K562 (cell line): ENCODE results near the gene BMPER. TPM values are rescaled to one million over a fixed set of nuclear protein-coding genes. Genes with fewer than 3 reads are reported as not detected.

Experiments used
- ATAC-seq: fragments of 200-7000 bp; cut with Tn5 transposase; 3 replicates; pipeline ENCODE4 v1.9.1; 2020; ENCODE audit warnings: moderate library complexity
- BruUV-seq: library from RNA; stranded (reverse); fragments of 400-500 nt; replicated peaks from 2 replicates; lab custom pipeline; 2021; lab: Mats Ljungman, UMichigan
- CTCF ChIA-PET: fragments of 300-600 bp; formaldehyde crosslinking; extraction: SDS; loops from one replicate; lab custom pipeline; 2021; ENCODE audit warnings: low intra/inter-chr PET ratio; lab: Yijun Ruan, JAX
- POLR2A ChIA-PET: fragments of 300-600, 350-650 bp; sonication (Branson Sonifier 250); formaldehyde crosslinking; extraction: SDS; loops from one replicate; lab custom pipeline; 2021; ENCODE audit warnings: antibody characterized with exemption, inconsistent platforms; lab: Yijun Ruan, JAX
- DNase-seq, 4 experiments: peaks; one replicate each; pipeline versions ENCODE4 v3.0.0 to v3.0.0-alpha.2; 2011 to 2018; ENCODE audit warnings: low spot score in 3 of 4, mixed read lengths in 3 of 4; ENCODE audit errors: extremely low read depth in 1 of 4
- FAIRE-seq: peaks from 2 replicates; lab custom pipeline; 2011; peaks lifted over from hg19 to GRCh38; lab: Jason Lieb, UNC
- H2AFZ ChIP-seq: 2 replicates; pipeline ENCODE4 v1.6.0; 2011; ENCODE audit warnings: low read depth, low read length, control low read depth, inconsistent platforms
- H3K27ac ChIP-seq: fragments of 200-600 bp; 3 replicates; pipeline ENCODE4 v1.8.0; 2011; ENCODE audit warnings: low read depth, mild to moderate bottlenecking, control low read depth, inconsistent platforms, low read length, moderate library complexity, mixed read lengths; ENCODE audit errors: extremely low read depth
- H3K27me3 ChIP-seq, 2 experiments: fragments of 300-600 bp in 1 of 2; 2 replicates in 1 of 2; 3 replicates in 1 of 2; pipeline versions ENCODE4 v1.6.0 to v1.8.0; 2011; ENCODE audit warnings: inconsistent platforms in 2 of 2, low read length in 2 of 2, mild to moderate bottlenecking in 1 of 2, mixed read lengths in 1 of 2, moderate library complexity in 1 of 2; ENCODE audit not compliant: control insufficient read depth in 2 of 2, insufficient read depth in 2 of 2
- H3K36me3 ChIP-seq: fragments of 300-600 bp; 3 replicates; pipeline ENCODE4 v1.8.0; 2011; ENCODE audit warnings: mild to moderate bottlenecking, low read length, inconsistent platforms; ENCODE audit not compliant: control insufficient read depth, insufficient read depth
- H3K4me1 ChIP-seq, 2 experiments: fragments of 200-600 bp in 1 of 2; replicated peaks in 1 of 2; 2 replicates in 1 of 2; 3 replicates in 1 of 2; pipeline versions ENCODE4 v1.5.1 to v1.8.0; 2011; ENCODE audit warnings: inconsistent platforms in 2 of 2, low read length in 2 of 2, mild to moderate bottlenecking in 1 of 2, mixed read lengths in 1 of 2, moderate library complexity in 1 of 2; ENCODE audit not compliant: control insufficient read depth in 2 of 2, insufficient read depth in 2 of 2
- H3K4me2 ChIP-seq: 2 replicates; pipeline ENCODE4 v1.6.1; 2011; ENCODE audit warnings: low read length, control low read depth, inconsistent platforms, mixed read lengths; ENCODE audit not compliant: insufficient read depth
- H3K4me3 ChIP-seq: fragments of 200-600 bp; sonication (generic), shearing (Covaris generic); 2 replicates; pipeline ENCODE4 v1.5.1; 2016; ENCODE audit warnings: control low read depth, inconsistent platforms
- H3K79me2 ChIP-seq: fragments of 200-600 bp; 3 replicates; pipeline ENCODE4 v1.8.0; 2011; ENCODE audit warnings: low read length, inconsistent platforms; ENCODE audit not compliant: control insufficient read depth, insufficient read depth
- H3K9ac ChIP-seq, 2 experiments: 2 replicates each; pipeline versions ENCODE4 v1.6.0 to v1.6.1; 2011; ENCODE audit warnings: low read depth in 2 of 2, low read length in 2 of 2, control low read depth in 1 of 2, inconsistent platforms in 1 of 2, mild to moderate bottlenecking in 1 of 2, mixed read lengths in 1 of 2; ENCODE audit not compliant: insufficient read depth in 1 of 2
- H3K9me1 ChIP-seq: one replicate; pipeline ENCODE4 v1.6.0; 2011; ENCODE audit warnings: inconsistent platforms, mild to moderate bottlenecking, low read length, moderate library complexity; ENCODE audit not compliant: control insufficient read depth, insufficient read depth
- H3K9me3 ChIP-seq: replicated peaks from 2 replicates; pipeline ENCODE4 v1.5.1; 2011; ENCODE audit warnings: low read depth, low read length, inconsistent platforms; ENCODE audit not compliant: control insufficient read depth, insufficient read depth
- H4K20me1 ChIP-seq: replicated peaks from 2 replicates; pipeline ENCODE4 v1.6.1; 2011; ENCODE audit warnings: low read length, inconsistent platforms, mixed read lengths; ENCODE audit not compliant: control insufficient read depth, insufficient read depth
- ARHGAP35 ChIP-seq: fragments of 450-650 bp; IDR thresholded peaks from 2 replicates; pipeline ENCODE4 v1.6.1; 2018; ENCODE audit not compliant: partially characterized antibody
- ELF1 ChIP-seq: fragments of 200-800 bp; sonication (Bioruptor generic); IDR thresholded peaks from 2 replicates; pipeline ENCODE4 v1.6.1; 2016; ENCODE audit warnings: missing genetic modification characterization, missing compliant biosample characterization
- NCOA1 ChIP-seq: fragments of 450-650 bp; IDR thresholded peaks from 2 replicates; pipeline ENCODE4 v1.6.1; 2016; ENCODE audit warnings: low read depth
- RAD51 ChIP-seq: fragments of 450-650 bp; IDR thresholded peaks from 2 replicates; pipeline ENCODE4 v1.7.1; 2016; ENCODE audit warnings: low read depth, mild to moderate bottlenecking, borderline replicate concordance
- RFX7 ChIP-seq: fragments of 250-450 bp; sonication (Bioruptor Pico); IDR thresholded peaks from 2 replicates; pipeline ENCODE4 v1.5.1; 2021; ENCODE audit warnings: mild to moderate bottlenecking
- TAL1 ChIP-seq: fragments of 450-650 bp; IDR thresholded peaks from 2 replicates; pipeline ENCODE4 v1.6.1; 2016; ENCODE audit warnings: mild to moderate bottlenecking
- ZNF3 ChIP-seq: fragments of 250-450 bp; sonication (Bioruptor Pico); IDR thresholded peaks from 2 replicates; pipeline ENCODE4 v1.5.0; 2021; ENCODE audit warnings: mild to moderate bottlenecking, moderate library complexity
- ZNF586 ChIP-seq: fragments of 450-650 bp; formaldehyde crosslinking; conservative IDR thresholded peaks from 2 replicates; pipeline ENCODE4 v1.4.0; 2020; ENCODE audit warnings: mild to moderate bottlenecking, moderate library complexity
- ZNF766 ChIP-seq: fragments of 200-800 bp; sonication (Bioruptor generic); conservative IDR thresholded peaks from 2 replicates; pipeline ENCODE4 v1.6.1; 2016; ENCODE audit warnings: missing genetic modification characterization, missing compliant biosample characterization
- WGBS: fragments of 100-300 bp; shearing (Covaris generic); methylation state at CpG from one replicate; pipeline ENCODE4 v1.1.6; 2016; ENCODE audit warnings: low coverage, mixed read lengths; ENCODE audit not compliant: insufficient coverage; ENCODE audit errors: missing lambda C conversion rate; 5-methylcytosine and 5-hydroxymethylcytosine counted together
- in situ Hi-C: fragments of 300-500 bp; cut with MboI; formaldehyde crosslinking; loops from 4 replicates; pipeline ENCODE4 v1.15.0; 2018; ENCODE audit warnings: inconsistent platforms, mixed read lengths
- intact Hi-C: fragments of 100-400 bp; cut with micrococcal nuclease; formaldehyde crosslinking; loops from 2 replicates; pipeline ENCODE4 v1.14.2; 2022
- polyA plus RNA-seq, 8 experiments: library from polyadenylated mRNA; depleted of rRNA in 4 of 8; stranded (reverse) in 5 of 8; unstranded in 3 of 8; fragments of >200 nt; fragmentation: Nextera tagmentation in 2 of 8; fragmentation: Illumina TruSeq in 1 of 8; extraction: Ambion mirVana in 2 of 8; extraction: Trizol in 1 of 8; gene quantifications; 2 replicates each; pipeline versions ENCODE4 v1.2.1 to v1.2.3, GENCODE V29; 2011 to 2014; ENCODE audit warnings: inconsistent platforms in 1 of 8, missing spikeins in 1 of 8
- total RNA-seq, 7 experiments: library from RNA; depleted of rRNA in 6 of 7; stranded (reverse); fragments of >200 nt in 6 of 7; fragmentation: Illumina TruSeq in 2 of 7; extraction: Trizol in 2 of 7; gene quantifications; 2 replicates each; pipeline versions ENCODE4 v1.2.1 to v1.2.3, GENCODE V29; 2011 to 2021; ENCODE audit warnings: low replicate concordance in 1 of 7
- TF ChIP-seq, protein P1 (sequence below): sonication (generic); formaldehyde crosslinking; IDR thresholded peaks from 2 replicates; pipeline ENCODE4 v1.8.0; 2022; ENCODE audit warnings: mild to moderate bottlenecking, missing genetic modification reagents
- TF ChIP-seq, protein P2 (sequence below): fragments of 250-450 bp; sonication (Bioruptor Pico); IDR thresholded peaks from 2 replicates; pipeline ENCODE4 v1.5.0; 2021; ENCODE audit warnings: mild to moderate bottlenecking, moderate library complexity
- TF ChIP-seq, protein P3 (sequence below), 2 experiments: fragments of 450-650 bp; IDR thresholded peaks; 2 replicates each; pipeline ENCODE4 v1.6.1; 2018; ENCODE audit warnings: mild to moderate bottlenecking in 2 of 2, low read depth in 1 of 2; ENCODE audit not compliant: partially characterized antibody in 2 of 2
- TF ChIP-seq, protein P4 (sequence below): sonication (generic); formaldehyde crosslinking; IDR thresholded peaks from 2 replicates; pipeline ENCODE4 v1.8.0; 2022; ENCODE audit warnings: mild to moderate bottlenecking, low read depth, missing genetic modification reagents

The BMPER gene
- total and polyA plus RNA-seq, 9 of the 15 experiments (the other 6 are each of a cell fraction or from before 2014, with no cell fraction given), result not detected

DNA sequence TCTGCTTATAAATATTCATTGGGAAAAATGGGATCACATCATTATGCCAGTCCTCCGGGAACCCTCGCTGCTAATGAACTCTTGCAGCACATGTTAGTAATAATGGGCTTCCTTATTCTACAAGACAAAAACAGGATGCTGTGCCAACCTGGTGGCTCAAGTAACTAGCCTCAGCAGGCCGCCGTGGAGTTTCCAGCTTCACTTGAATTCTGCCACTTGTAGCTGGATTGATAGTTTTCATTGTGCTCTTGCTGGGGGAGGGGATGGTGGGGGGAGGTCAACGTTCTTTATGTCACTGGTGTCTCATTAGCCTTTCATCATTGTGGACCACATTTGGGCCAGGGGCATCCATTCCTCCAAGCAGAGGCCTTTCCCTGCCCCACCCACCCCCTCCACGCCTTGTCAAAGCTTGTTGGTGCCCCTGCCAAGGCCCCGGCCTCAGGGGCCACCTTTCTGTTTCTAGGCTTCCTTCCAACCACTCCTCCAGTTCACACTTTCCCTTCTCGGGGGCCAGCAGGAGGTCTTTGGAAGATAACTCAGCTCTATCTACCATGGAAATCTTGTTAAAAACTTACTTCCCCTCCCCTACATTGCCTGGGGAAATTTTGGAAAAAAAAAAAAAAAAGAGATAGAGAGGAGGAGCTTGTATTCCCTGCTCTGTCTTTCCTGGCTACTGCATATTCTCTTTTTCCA lies 153.9 kb downstream of the BMPER start:
- in situ Hi-C loops (no loop called here), intact Hi-C loops (no loop called here)
- Histone ChIP-seq H4K20me1 (no peaks in the 10 kb centered on the region), H3K36me3 (no peaks in the 10 kb centered on the region), H3K9ac (no peak overlapping the region), H3K9me3 (no peaks in the 10 kb centered on the region), H3K27ac (no peak overlapping the region), H2AFZ (no peak overlapping the region), H3K4me3 (no peak overlapping the region), H3K79me2 (no peaks in the 10 kb centered on the region), H3K27me3 (no peaks in the 10 kb centered on the region), H3K4me1 (no peaks in the 10 kb centered on the region), H3K4me2 (no peak overlapping the region), H3K9me1 (no peaks in the 10 kb centered on the region)
- no TSS peak for BruUV-seq
- no peak for ATAC-seq
- FAIRE-seq, result no peak
- no peak for DNase-seq
- CTCF ChIA-PET, result no interaction called here
- WGBS, result under 1% methylated on average over 7 of the region's 8 CpGs
- POLR2A ChIA-PET, result no interaction called here
- TF ChIP-seq TAL1, result no peak
- TF ChIP-seq ARHGAP35, result no peak
- no peak for TF ChIP-seq ELF1 (tag)
- TF ChIP-seq NCOA1, result no peak
- TF ChIP-seq ZNF3 (CRISPR knock-in tag), result no peak
- TF ChIP-seq, protein P1, sequence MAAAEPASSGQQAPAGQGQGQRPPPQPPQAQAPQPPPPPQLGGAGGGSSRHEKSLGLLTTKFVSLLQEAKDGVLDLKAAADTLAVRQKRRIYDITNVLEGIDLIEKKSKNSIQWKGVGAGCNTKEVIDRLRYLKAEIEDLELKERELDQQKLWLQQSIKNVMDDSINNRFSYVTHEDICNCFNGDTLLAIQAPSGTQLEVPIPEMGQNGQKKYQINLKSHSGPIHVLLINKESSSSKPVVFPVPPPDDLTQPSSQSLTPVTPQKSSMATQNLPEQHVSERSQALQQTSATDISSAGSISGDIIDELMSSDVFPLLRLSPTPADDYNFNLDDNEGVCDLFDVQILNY, result no peak
- TF ChIP-seq, protein P2, sequence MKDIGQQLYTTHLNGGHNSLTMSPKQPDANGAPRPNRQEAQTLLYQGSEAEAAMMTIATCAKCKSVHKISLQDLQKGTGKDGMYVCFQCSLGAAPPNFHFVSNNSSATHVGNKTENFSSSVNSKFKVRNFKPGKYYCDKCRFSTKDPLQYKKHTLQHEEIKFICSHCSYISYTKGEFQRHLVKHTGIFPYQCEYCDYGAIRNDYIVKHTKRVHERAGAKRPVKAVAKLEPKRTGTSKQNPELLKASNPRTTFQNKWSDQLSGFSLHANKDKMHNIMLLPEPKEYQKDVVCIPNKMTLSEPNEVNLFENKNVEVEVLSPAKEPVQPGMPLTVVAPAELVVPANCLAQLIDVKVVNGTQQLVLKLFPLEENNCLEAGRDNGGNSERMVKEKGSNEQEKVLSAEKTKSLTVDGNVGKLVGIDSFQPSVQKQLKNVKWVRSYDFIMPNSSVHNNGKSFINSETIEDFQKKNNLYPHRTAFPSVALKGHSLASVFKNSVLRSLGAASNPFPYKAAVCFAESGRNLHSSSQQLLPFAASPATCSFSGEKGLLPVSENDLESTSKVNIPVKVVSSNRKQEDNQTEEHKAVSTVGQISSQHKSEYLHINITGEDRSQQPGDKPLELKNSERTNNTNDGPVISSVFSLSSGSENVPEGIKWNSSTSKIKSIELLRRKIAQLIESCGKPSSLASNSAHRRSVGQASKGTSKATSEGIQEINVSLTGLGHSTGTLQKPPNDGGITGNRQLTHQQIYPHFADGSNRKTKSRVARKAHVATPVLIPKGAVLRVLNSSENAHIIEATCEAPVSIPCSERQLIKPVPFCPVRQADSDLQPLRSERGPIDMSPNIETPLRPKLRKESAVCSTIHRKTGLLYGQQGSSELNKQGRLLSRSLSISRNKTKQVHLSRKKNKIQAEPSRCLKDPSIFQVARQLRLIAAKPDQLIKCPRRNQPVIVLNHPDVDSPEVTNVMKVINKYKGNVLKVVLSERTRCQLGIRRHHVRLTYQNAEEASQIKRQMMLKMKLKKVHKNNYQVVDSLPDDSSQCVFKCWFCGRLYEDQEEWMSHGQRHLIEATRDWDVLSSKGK (CRISPR knock-in tag), result no peak
- no peak for TF ChIP-seq RFX7 (CRISPR knock-in tag)
- TF ChIP-seq, protein P3, sequence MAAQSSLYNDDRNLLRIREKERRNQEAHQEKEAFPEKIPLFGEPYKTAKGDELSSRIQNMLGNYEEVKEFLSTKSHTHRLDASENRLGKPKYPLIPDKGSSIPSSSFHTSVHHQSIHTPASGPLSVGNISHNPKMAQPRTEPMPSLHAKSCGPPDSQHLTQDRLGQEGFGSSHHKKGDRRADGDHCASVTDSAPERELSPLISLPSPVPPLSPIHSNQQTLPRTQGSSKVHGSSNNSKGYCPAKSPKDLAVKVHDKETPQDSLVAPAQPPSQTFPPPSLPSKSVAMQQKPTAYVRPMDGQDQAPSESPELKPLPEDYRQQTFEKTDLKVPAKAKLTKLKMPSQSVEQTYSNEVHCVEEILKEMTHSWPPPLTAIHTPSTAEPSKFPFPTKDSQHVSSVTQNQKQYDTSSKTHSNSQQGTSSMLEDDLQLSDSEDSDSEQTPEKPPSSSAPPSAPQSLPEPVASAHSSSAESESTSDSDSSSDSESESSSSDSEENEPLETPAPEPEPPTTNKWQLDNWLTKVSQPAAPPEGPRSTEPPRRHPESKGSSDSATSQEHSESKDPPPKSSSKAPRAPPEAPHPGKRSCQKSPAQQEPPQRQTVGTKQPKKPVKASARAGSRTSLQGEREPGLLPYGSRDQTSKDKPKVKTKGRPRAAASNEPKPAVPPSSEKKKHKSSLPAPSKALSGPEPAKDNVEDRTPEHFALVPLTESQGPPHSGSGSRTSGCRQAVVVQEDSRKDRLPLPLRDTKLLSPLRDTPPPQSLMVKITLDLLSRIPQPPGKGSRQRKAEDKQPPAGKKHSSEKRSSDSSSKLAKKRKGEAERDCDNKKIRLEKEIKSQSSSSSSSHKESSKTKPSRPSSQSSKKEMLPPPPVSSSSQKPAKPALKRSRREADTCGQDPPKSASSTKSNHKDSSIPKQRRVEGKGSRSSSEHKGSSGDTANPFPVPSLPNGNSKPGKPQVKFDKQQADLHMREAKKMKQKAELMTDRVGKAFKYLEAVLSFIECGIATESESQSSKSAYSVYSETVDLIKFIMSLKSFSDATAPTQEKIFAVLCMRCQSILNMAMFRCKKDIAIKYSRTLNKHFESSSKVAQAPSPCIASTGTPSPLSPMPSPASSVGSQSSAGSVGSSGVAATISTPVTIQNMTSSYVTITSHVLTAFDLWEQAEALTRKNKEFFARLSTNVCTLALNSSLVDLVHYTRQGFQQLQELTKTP (IDR thresholded peaks at IDR 0.05; ENCODE audit: low read depth in 1 of 2, partially characterized antibody in 2 of 2), result no peak
- TF ChIP-seq RAD51, result no peak
- TF ChIP-seq, protein P4, sequence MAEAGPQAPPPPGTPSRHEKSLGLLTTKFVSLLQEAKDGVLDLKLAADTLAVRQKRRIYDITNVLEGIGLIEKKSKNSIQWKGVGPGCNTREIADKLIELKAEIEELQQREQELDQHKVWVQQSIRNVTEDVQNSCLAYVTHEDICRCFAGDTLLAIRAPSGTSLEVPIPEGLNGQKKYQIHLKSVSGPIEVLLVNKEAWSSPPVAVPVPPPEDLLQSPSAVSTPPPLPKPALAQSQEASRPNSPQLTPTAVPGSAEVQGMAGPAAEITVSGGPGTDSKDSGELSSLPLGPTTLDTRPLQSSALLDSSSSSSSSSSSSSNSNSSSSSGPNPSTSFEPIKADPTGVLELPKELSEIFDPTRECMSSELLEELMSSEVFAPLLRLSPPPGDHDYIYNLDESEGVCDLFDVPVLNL (CRISPR knock-in tag), result no peak
- no peak for TF ChIP-seq ZNF766 (CRISPR knock-in tag)
- no peak for TF ChIP-seq ZNF586 (CRISPR knock-in tag)
